ENCODE data around the gene MYH10. TPM values are rescaled to one million over a fixed set of nuclear protein-coding genes. Genes with fewer than 3 reads are reported as not detected.

The MYH10 gene
- total and polyA plus RNA-seq, 9 of the 15 experiments (the other 6 are each of a cell fraction or from before 2014, with no cell fraction given), result 16.3 to 95.3 (median 39.7) TPM

DNA sequence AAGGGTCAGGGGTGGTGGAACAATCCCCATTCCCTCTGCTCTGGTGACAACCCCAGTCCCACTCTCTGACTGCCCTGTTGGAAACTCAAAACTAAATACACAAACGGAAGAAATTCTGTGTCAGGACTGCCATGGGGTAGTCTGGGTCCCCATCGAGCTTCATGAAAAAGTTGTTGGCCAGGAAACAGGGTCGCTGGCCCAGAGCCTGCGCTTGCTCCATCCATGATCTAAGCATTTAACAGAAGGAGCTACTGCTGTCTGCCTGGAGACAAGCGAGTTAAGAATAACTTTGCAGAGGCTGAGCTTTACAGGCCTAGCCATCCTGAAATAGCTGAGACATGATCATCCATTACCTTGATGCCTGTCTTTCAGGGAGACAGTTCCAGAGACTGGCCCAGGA, 32.4 kb upstream of the MYH10 start:
- Histone ChIP-seq H3K9me1 (ENCODE audit: control insufficient read depth, insufficient read depth, low read length) (no peaks in the 10 kb centered on the region), H3K4me1 (replicated peaks in 1 of 2; ENCODE audit: control insufficient read depth in 2 of 2, insufficient read depth in 2 of 2, low read length in 2 of 2) (no peaks in the 10 kb centered on the region), H3K79me2 (ENCODE audit: control insufficient read depth, insufficient read depth, low read length) (no peaks in the 10 kb centered on the region), H4K20me1 (replicated peaks; ENCODE audit: control insufficient read depth, insufficient read depth, low read length) (no peaks in the 10 kb centered on the region), H3K27me3 (ENCODE audit: control insufficient read depth in 2 of 2, insufficient read depth in 2 of 2, low read length in 2 of 2) (peaks cover 6 to 15% of the 10 kb centered on the region in 2 experiments; a peak in 4 of 5 replicates), H3K27ac (ENCODE audit: extremely low read depth, low read depth, low read length) (no peak overlapping the region), H3K4me3 (no peak overlapping the region), H3K9me3 (replicated peaks; ENCODE audit: control insufficient read depth, insufficient read depth, low read depth, low read length) (no peaks in the 10 kb centered on the region), H3K9ac (ENCODE audit: insufficient read depth in 1 of 2, low read depth in 2 of 2, low read length in 2 of 2) (no peak overlapping the region), H2AFZ (ENCODE audit: low read depth, low read length) (no peak overlapping the region), H3K36me3 (ENCODE audit: control insufficient read depth, insufficient read depth, low read length) (no peaks in the 10 kb centered on the region), H3K4me2 (ENCODE audit: insufficient read depth, low read length) (no peak overlapping the region)
- DNase-seq (ENCODE audit: extremely low read depth in 1 of 4, low spot score in 3 of 4), result no peak
- ChIA-PET CTCF (ENCODE audit: low intra/inter-chr PET ratio) (no interaction called here), POLR2A (interaction anchor here (0.7 to 2.4 kb wide), 2 partner anchors 12 to 25 kb away, joined by 3 to 13 read pairs; no protein-coding TSS in a partner anchor)
- ATAC-seq, result no peak
- BruUV-seq (replicated peaks), result no TSS peak
- no peak for FAIRE-seq
- in situ Hi-C loops (cut with MboI), result no loop called here
- intact Hi-C loops (cut with micrococcal nuclease), result no loop called here
- WGBS (ENCODE audit: insufficient coverage, low coverage, missing lambda C conversion rate), result 18% methylated on average over 5 of the region's 5 CpGs
- TF ChIP-seq, protein P1, sequence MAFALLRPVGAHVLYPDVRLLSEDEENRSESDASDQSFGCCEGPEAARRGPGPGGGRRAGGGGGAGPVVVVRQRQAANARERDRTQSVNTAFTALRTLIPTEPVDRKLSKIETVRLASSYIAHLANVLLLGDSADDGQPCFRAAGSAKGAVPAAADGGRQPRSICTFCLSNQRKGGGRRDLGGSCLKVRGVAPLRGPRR (CRISPR knock-in tag; IDR thresholded peaks at IDR 0.05), result no peak
- TF ChIP-seq EZH2 (IDR thresholded peaks at IDR 0.05; ENCODE audit: borderline replicate concordance, low read depth, low read length) (no peak), HDAC1 (IDR thresholded peaks at IDR 0.05) (no peak), MCM5 (IDR thresholded peaks at IDR 0.05; ENCODE audit: low read depth) (no peak), CREBBP (IDR thresholded peaks at IDR 0.05; ENCODE audit: low read depth, low read length) (no peak), U2AF1 (optimal IDR thresholded peaks at IDR 0.05; ENCODE audit: low read depth, low read length) (no peak), TSC22D4 (tag; IDR thresholded peaks at IDR 0.05) (no peak), EHMT2 (IDR thresholded peaks at IDR 0.05) (no peak), CBX1 (IDR thresholded peaks at IDR 0.05; ENCODE audit: low read depth) (no peak)
- TF ChIP-seq, protein P2, sequence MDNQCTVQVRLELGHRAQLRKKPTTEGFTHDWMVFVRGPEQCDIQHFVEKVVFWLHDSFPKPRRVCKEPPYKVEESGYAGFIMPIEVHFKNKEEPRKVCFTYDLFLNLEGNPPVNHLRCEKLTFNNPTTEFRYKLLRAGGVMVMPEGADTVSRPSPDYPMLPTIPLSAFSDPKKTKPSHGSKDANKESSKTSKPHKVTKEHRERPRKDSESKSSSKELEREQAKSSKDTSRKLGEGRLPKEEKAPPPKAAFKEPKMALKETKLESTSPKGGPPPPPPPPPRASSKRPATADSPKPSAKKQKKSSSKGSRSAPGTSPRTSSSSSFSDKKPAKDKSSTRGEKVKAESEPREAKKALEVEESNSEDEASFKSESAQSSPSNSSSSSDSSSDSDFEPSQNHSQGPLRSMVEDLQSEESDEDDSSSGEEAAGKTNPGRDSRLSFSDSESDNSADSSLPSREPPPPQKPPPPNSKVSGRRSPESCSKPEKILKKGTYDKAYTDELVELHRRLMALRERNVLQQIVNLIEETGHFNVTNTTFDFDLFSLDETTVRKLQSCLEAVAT (IDR thresholded peaks at IDR 0.05), result no peak
- TF ChIP-seq, protein P3, sequence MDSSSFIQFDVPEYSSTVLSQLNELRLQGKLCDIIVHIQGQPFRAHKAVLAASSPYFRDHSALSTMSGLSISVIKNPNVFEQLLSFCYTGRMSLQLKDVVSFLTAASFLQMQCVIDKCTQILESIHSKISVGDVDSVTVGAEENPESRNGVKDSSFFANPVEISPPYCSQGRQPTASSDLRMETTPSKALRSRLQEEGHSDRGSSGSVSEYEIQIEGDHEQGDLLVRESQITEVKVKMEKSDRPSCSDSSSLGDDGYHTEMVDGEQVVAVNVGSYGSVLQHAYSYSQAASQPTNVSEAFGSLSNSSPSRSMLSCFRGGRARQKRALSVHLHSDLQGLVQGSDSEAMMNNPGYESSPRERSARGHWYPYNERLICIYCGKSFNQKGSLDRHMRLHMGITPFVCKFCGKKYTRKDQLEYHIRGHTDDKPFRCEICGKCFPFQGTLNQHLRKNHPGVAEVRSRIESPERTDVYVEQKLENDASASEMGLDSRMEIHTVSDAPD (CRISPR knock-in tag; IDR thresholded peaks at IDR 0.05), result no peak
- TF ChIP-seq, protein P4, sequence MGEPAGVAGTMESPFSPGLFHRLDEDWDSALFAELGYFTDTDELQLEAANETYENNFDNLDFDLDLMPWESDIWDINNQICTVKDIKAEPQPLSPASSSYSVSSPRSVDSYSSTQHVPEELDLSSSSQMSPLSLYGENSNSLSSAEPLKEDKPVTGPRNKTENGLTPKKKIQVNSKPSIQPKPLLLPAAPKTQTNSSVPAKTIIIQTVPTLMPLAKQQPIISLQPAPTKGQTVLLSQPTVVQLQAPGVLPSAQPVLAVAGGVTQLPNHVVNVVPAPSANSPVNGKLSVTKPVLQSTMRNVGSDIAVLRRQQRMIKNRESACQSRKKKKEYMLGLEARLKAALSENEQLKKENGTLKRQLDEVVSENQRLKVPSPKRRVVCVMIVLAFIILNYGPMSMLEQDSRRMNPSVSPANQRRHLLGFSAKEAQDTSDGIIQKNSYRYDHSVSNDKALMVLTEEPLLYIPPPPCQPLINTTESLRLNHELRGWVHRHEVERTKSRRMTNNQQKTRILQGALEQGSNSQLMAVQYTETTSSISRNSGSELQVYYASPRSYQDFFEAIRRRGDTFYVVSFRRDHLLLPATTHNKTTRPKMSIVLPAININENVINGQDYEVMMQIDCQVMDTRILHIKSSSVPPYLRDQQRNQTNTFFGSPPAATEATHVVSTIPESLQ (CRISPR knock-in tag; IDR thresholded peaks at IDR 0.05), result no peak

Measured in K562 (cell line).